Stimulated activated CD4-positive, alpha-beta T cell treated with anti-CD3 and anti-CD28 coated beads, Interleukin-2, amount 100 ng/mL, for 24 hours (primary cell): ENCODE data around the gene TRANK1.
A peak's percentile ranks its signal among the peaks of the same experiment; 100 is the strongest.
"Not testable (repeated sequence)": the region's sequence is repeated elsewhere in the genome, so short reads cannot be mapped to it uniquely, and the experiment has no call there.

Source experiments
- DNase-seq, 2 donors: peaks; one replicate each; pipeline ENCODE4 v3.0.0-alpha.2; 2020

Gene TRANK1

DNA sequence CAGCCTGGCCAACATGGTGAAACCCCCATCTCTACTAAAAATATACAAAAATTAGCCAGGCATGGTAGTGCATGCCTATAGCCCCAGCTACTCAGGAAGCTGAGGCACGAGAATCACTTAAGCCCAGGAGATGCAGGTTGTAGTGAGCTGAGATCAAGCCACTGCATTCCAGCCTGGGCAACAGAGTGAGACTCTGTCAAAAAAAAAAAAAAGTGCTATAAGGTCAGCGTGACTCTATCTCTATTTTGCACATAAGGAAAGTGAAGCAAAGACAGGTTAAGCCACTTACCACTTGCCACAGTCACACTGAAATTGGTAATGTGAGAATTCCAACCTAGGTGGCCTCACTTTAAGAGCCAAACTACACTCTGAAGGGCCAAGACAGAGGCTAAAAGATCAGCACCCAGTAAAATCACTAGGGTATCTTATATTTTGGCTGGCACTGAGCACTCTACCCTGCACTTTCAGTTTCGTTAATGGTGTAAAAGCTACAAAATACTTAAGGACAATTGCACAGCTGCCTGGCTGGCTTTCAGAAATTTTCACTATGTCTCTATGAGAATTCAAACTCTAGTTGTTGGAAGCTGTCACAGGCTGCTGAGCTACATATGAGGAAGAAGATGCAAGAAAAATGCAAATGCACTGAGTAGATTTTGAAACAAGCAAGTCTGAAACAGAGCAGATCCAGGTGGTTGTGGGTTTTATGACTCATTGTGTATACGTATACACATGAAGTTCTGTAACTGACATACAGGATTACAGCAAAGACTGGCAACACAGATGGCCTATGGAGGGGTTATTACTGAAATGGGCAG lies 32.7 kb downstream of the TRANK1 start:
- DNase-seq: peak in 1 of 2 donors; percentile 34

DNA sequence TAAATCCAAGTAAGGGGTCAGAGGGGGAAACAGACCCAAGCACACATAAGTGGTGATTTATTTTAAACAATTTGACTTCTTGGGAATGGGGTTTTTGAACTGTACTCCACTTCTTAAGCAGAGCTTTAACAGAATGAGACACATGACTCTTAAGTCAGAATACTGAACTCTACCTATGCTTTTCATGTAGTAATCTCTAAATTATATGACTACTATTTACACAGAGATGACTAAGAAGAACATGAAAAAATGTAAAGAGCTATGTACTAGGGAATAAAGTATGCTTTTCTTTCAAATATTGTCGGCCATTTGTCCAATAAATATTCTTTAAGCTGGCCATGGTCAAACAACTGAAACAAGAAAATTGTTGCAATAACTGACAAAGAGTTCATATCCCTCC lies 35.2 kb downstream of the TRANK1 start:
- DNase-seq: no peak

DNA sequence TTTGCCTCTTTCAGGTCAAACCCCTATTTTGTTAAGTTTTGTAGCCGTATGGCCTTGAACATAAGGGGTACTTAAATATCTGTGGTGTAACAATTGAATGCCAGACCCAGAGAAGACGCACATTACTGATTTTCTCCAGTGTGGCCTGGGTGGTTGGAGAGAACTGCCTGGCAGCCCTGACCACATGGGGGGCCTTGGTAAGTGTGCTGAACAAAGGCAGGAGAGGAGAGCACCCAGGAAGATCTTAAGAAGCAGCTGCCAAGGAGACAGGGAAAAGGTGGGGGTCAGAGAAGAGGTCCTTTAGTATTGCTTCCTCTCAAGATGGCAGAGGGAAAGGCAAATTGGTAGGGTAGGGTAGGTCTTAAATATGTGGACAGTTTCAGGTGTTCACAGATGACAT lies 35.7 kb downstream of the TRANK1 start:
- no peak for DNase-seq

DNA sequence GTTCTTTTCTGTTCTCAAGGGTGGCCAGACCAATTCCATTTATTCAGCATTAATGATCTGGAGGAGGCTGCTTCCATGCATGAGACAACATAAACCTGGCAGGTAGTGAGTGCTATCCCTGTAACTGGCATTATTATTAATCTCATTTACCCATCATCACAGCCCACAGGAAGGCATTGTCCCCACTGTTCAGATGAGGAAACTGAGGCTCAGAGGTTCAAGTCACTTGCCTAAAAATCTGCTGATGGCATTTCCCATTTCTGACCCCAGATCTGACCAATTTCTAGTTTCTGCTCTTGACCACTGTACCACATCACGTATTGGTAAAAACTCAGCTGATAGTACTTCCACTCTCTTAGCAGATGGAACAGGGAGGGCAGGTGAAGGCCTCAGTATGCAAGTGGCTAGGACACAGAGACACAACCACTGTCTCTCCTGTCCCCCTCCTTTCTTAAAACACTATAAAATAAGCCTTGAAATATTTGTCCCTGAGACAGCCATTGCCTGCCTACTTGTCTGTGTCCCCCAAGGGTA lies 36.1 kb downstream of the TRANK1 start:
- DNase-seq: no peak

DNA sequence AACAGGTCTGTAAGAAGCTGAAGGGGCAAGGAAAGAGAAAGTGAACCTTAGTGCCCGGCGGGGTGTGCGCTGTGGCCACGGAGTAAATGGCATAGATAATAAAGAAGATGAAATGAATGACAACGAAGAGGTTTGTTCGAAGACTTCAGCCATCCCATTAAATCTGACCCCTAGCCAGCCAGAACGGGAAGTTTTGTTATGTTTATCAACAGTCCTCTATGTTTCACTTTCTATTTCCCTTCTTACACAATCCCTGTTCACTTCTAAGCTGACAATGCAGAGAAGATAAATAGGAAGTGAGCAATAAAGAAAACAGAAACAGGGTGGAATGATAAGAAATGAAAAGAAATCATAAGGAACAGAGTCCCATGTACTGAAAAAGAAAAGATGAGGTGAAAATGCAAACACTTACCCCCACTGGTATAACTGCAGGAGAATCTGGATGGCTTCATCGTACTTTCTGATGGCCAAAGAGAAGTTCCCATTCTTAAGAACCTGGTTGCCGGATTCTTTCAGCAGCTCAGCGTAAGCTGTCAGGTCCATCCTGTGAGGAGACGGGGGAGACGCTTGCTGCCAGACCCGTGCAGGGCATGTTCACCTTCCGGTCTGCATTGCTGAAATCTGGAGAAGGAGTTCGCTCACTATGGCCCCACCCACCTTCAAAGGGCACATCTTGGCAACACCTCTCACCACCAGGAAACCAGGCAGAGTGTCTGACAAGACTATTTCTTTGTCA lies 36.8 kb downstream of the TRANK1 start:
- peak; percentile 55 to 62 for DNase-seq

DNA sequence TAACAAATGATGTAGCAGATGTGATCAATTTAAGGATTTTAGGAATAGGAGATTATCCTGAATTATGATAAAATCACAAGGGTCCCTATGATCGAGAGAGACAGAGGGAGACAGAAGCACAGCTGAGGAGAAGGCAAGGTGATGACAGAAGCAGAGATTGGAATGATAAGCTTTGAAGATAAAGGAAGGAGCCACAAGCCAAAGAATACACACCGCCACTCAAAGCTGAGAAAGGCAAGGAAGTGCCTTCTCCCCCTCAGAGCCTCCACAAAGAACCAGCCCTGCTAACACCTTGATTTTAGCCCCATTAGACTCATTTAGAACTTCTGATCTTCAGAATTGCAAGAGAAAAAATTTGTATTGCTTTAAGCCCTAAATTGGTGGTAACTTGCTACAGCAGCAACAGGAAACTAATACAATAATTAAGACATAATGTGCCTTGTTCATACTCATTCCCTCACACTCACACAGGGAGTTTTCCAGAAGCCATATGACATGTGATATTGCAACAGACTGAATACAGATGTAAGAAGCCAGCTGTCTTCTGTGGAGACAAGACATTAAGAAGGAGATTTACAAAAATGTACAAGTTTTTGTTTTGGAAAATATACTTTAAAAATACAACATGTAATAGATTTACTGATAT lies 38.2 kb downstream of the TRANK1 start:
- no peak for DNase-seq

DNA sequence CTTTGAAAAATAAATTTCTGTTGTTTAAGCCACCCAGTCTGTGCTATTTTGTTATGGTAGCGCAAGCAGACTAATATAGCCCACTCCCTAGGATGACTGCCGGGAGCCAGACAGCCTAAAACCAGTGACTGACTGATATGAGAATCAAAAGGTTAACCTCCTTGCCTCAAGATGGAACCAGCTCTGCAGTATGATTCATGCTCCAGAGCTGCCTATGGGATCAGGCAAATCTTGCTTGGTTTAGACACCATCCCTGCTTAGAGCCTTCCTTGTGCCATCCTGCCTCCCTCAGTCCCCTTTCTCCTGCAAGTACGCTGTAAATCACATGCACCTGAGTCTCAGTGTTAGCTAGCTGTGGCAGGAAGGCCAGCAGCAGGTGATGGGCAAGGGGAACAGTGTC lies 39.3 kb downstream of the TRANK1 start:
- no peak for DNase-seq

DNA sequence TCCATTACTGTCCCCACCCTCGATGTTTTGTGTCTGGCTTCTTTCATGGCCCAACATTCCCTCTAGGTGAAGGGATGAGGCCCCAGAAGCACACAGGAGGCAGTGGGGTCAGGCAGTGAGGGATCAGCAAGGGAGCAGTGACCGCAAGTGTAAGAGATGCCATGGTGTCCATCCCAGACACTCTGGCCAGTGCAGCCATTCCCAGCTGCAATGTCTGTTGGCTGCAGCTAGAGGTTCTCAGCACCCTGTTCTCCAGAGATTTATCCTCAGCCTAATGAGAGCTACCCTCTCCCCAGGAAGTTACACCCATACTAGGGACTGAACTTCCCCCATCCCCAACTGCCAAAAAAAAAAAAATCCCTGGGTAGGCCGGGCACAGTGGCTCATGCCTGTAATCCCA lies 40.2 kb downstream of the TRANK1 start:
- DNase-seq: no peak

DNA sequence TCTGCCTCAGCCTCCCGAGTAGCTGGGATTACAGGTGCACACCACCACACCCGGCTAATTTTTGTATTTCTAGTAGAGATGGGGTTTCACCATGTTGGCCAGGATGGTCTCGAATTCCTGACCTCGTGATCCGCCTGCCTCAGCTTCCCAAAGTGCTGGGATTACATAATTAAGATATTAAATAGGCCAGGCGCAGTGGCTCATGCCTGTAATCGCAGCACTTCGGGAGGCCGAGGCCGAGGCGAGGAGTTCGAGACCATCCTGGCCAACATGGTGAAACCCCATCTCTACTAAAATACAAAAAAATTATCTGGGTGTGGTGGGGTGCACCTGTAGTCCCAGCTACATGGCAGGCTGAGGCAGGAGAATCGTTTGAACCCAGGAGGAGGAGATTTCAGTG lies 40.8 kb downstream of the TRANK1 start:
- DNase-seq: not testable (repeated sequence)

DNA sequence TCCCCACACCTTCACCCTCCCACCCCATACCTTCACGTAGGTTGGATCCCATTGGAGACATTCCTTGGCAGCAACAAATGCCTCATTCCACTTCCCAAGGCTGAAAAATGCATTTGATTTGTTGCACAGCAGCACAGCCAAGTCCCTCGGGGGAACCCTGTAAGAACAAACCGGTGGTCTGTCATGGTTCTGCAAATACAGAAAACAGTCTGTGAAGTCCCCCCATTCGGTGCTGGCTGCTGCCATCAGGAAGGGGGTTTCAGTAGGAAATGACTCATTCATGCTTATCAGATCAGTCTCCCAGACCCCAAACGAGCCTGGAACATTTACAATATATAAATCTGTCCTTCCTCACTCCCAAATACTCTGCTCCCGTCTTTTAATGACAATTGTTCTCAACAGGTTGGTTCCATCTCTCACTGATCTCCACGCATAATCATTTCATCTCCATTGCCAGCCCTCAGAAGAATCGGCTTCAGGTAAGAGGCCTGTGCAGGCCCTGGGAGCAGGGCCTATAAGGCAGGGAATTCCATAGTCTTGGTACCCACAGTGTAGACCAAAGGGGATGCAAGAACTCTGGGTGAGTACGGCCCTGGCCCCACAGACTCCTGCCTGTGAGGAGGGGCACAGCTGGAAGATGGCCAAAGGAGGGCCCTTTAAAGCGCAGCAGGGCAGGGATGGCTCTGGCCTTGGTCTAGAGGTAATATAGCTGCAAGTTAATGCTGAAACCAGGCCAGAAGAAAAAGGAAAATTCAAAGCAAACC lies 41.6 kb downstream of the TRANK1 start:
- DNase-seq: no peak

DNA sequence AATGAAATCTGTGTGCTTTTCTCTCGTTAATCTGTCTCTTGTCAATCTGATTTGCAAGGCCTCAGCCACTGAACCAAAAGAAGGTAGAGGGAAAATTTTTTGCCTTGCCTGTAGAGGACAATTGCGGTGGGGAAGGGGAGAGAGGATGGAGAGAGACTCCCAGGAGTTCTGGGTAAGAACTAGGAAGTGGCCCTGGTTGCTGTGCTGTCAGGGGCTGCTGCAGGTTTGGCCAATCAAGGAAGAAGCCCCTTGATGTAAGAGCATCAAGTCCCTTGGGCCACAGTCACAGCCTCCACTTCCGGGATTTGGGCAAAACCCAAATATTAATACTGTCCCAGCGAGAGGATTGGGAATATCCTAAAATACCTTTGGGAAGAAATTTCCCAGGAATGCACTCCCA lies 43.3 kb downstream of the TRANK1 start:
- no peak for DNase-seq

DNA sequence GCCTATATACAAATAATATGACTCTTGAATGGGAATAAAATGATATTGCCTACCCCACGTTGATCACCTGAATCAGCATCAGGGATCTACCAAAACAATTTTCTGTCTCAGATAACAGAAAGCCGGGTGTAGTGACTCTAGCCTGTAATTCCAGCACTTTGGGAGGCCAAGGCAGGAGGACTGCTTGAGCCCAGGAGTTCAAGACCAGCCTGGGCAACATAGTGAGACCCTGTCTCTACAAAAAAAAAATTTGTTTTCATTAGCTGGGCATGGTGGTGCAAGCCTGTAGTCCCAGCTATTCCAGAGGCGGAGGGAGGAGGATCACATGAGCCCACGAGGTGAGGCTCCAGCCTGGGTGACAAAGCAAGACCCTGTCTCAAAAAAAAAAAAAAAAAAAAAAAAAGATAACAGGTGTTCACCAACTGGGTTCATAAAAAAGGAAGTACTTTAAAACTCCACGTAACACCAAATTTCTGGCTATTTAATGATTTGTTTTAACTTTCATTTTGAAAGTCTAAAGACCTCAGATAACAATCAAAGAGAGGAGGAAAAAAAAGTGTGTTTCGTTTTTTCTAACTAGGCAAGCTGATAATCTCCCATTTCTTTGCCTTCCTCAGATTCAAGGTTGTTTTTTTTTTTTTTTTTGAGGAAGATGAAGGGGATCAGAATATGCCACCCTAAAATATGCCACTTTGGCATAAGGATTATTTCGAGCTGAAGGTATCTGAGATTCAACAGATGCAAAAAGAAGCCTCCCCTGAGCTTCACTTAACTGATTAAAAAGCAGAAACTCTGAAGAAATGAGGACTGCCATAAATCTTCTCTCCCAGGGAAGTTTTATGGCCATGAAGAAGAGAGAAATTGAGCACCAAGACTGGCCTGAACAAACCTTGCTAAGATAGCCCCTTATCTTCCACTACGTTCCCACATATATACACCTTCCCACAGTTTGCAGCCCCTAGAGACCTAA lies 44.1 kb downstream of the TRANK1 start:
- DNase-seq: no peak

DNA sequence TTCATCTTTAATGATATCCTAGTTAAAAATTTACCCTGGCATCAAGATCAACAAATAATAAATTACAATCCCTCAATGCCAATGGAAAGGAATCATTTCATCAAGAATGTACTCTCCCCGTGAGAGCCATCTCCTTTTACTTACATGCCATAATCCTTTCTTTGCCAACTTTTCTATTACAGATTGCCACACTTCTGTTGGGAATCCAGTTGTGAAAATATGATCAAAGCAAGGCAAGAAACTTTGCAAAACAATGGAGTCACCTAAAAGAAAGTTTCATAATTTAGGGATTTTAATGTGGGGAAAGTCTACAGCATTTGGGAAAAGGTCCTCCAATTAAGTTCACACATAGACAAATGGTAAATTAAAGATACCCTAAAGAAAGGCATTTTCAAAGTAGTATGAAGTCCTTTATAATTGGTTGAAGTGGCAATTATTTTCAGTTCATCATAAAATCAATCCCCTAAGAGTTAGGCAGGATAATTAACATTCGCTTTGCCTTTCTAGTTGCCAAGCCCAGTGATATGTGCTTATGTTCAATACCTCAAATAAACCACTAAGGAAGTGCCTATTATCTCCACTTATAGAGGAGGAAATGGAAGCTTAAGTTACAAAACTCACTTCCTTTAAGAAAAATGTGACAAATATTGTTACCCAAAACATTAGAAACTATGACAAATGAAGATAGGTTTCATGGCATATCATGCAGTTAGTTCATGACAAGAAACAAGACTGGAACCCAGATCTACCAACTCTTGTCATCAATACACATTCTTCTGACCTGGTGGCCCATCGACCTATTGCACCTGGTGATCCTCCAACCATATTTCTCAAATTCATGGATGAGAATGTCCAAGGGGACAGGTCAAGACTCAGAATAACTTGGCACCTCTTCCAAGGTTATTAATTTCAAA lies 49.1 kb downstream of the TRANK1 start:
- no peak for DNase-seq

DNA sequence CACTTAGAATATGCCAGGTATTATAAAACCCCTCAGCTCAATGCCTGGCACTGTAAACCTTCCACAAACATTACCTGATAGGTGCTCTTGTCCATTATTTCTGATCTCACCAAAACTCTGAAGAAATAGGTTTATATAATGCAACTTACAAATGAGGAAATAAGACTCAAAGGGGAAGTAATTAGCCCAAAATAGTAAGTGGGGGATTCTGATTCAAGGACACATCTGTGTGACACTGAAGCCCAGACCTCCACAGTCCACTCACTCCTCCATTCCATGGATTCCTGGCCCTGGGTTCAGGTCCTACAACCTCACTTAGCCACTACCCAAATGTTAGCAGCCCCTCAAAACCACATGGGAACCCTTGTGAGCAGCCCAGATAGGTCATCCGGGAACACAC lies 49.9 kb downstream of the TRANK1 start:
- no peak for DNase-seq

DNA sequence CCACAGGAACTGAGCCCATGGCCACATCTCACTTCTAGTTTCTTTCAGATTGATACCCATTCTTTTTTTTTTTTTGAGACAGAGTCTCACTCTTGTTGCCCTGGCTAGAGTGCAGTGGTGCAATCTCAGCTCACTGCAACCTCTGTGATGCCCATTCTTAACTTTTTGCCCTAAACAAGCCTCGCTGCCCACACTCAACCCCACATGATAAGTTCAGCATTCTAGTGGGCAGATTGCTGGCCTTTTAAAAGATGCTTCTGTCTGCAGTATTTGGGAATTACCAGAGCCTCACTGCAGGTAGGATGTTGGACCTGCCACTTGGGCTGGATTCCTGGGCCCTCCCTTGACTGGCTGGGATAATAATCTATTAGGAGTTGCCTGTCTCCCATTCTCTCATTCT lies 51.0 kb downstream of the TRANK1 start:
- DNase-seq: no peak

DNA sequence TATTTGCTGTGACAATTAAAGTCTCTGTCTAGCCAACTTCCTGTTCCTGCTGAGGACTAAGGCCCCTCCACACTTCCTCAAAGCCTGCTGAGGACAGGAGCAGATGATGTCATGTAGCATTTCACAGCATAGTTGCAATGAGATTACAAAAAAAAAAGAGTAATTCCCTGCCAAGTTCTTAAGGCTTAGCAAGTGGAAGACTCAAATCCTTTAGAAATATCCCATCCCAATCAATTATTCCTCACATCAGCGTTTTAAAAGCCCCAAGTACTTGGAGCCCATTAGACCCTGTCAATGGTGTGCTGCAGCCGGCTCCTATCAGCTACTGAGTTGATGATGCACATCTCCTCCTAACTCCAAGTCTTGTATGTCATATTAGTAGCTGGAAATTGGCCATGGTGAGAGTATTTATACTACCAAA lies 51.7 kb downstream of the TRANK1 start:
- DNase-seq: no peak

DNA sequence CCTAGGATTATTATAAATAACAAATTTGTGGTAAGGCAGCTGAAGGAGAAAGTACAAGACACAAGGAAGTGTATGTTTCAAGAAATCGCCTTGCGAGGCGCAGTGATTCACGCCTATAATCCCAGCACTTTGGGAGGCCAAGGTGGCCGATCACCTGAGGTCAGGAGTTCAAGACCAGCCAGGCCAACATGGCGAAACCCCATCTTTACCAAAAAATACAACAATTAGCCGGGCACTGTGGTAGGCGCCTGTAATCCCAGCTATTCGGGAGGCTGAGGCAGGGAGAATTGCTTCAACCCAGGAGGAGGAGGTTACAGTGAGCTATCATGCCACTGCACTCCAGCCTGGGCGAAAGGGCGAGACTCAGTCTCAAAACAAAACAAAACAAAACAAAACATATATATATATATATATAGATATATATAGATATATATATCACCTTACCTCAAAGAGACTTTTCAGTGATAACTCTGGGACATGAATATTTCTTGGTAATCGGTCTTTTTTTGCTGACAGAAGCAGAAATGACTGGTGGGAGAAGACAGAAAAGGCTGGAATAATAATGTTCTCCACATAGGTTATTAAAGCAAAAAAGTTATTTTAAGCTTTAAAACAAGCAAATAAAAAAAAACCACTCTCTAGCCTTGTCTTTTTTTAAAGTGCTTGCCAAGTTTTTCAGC lies 52.3 kb downstream of the TRANK1 start:
- no peak for DNase-seq

DNA sequence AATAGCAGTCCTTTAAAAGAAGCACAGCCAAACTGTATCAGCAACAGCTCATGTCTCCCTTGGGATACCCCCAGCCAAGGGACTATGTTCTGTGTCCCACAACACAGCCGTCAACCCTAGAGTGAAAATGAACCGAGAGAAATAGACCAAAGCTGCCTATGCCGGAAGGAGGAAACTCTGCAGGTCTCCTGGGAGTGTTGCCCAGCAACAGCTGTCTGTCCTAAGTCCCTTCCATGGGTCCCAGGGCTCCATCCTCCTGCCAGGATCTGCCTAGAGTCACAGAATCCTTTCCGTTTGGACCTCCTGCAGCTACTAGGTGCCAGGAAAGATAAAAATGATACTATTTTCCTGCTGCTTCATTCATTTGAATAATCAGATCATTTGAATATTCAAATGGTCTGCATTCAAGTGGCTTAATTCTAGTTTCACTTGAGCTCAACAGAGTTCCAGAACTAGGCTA lies 53.1 kb downstream of the TRANK1 start:
- no peak for DNase-seq

DNA sequence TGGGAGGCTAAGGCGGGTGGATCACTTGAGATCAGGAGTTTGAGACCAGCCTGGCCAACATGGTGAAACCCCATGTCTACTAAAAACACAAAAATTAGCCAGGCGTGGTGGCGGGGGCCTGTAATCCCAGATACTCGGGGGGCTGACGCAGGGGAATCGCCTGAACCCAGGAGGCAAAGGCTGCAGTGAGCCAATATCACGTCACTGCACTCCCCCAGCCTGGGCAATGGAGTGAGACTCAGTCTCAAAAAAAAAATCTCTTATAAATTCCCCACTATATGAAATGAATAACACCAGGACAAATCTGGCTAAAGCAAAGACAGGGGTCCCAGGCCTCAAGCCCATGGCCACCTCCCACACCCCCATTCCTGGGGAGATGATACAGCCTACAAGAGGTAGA lies 53.8 kb downstream of the TRANK1 start:
- DNase-seq: not testable (repeated sequence)

DNA sequence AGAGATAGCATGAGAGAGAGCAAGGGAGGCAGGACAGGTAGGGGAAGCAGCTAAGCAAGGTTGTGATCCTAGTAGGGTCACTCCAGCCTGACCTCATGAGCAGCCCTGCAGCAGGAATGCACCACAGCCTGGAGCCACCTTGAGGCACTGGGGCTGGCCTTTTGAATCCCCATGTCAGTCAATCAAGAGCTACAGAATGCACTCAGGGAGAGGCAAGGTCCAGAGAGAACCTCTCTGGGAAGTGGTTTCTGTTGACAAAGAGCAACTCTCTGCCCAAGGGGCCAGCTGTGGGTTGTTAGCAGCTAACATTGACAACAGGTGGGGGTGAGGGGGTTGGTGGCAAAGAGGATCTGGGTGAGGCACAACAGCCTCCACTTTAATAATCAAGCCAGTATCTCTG lies 54.6 kb downstream of the TRANK1 start:
- DNase-seq: no peak
